Caco-2 (cell line): ENCODE measurements around the gene HASPIN. TPM values are rescaled to one million over a fixed set of nuclear protein-coding genes. Genes with fewer than 3 reads are reported as not detected.

Experiments used
- BruUV-seq: library from RNA; stranded (reverse); fragments of 400-500 nt; replicated peaks from 2 replicates; lab custom pipeline; 2021; lab: Mats Ljungman, UMichigan
- CTCF ChIA-PET: fragments of 300-600 bp; sonication (Branson Sonifier 250); formaldehyde crosslinking; loops from one replicate; lab custom pipeline; 2022; ENCODE audit warnings: antibody characterized with exemption; lab: Charles Lee
- POLR2A ChIA-PET: fragments of 300-600 bp; sonication (Branson Sonifier 250); formaldehyde crosslinking; loops from one replicate; lab custom pipeline; 2022; ENCODE audit warnings: antibody characterized with exemption; lab: Charles Lee
- DNase-seq, 2 experiments: peaks; one replicate each; pipeline versions ENCODE4 v3.0.0 to v3.0.0-alpha.2; 2020 to 2022
- H3K27me3 ChIP-seq: replicated peaks from 2 replicates; pipeline ENCODE4 v1.6.0; 2011; ENCODE audit warnings: low read length; ENCODE audit not compliant: control insufficient read depth, insufficient read depth
- H3K36me3 ChIP-seq: 2 replicates; pipeline ENCODE4 v1.5.1; 2011; ENCODE audit warnings: low read length; ENCODE audit not compliant: control insufficient read depth, insufficient read depth
- H3K4me1 ChIP-seq: fragments of 250-450 bp; sonication (Bioruptor Pico); 2 replicates; pipeline ENCODE4 v1.5.1; 2020; ENCODE audit warnings: mild to moderate bottlenecking
- H3K4me3 ChIP-seq: 2 replicates; pipeline ENCODE4 v1.5.1; 2011; ENCODE audit warnings: low read depth, mild to moderate bottlenecking, control low read depth, low read length
- H3K9me3 ChIP-seq: fragments of 250-450 bp; sonication (Bioruptor Pico); 2 replicates; pipeline ENCODE4 v1.5.1; 2020; ENCODE audit warnings: mild to moderate bottlenecking, moderate library complexity
- H3K27ac Mint-ChIP-seq: one replicate; pipeline ENCODE4 v1.8.0; 2022; ENCODE audit warnings: mixed read lengths; ENCODE audit not compliant: unreplicated experiment
- H3K27me3 Mint-ChIP-seq: one replicate; pipeline ENCODE4 v1.8.0; 2022; ENCODE audit warnings: mixed read lengths; ENCODE audit not compliant: insufficient read depth, unreplicated experiment
- H3K36me3 Mint-ChIP-seq: one replicate; pipeline ENCODE4 v1.8.0; 2022; ENCODE audit warnings: mild to moderate bottlenecking, mixed read lengths; ENCODE audit not compliant: insufficient read depth, unreplicated experiment
- H3K4me1 Mint-ChIP-seq: one replicate; pipeline ENCODE4 v1.8.0; 2022; ENCODE audit warnings: low read depth, mixed read lengths; ENCODE audit not compliant: unreplicated experiment
- H3K4me3 Mint-ChIP-seq: one replicate; pipeline ENCODE4 v1.8.0; 2022; ENCODE audit warnings: mild to moderate bottlenecking, moderate library complexity, mixed read lengths; ENCODE audit not compliant: unreplicated experiment
- H3K9me3 Mint-ChIP-seq: one replicate; pipeline ENCODE4 v1.8.0; 2022; ENCODE audit warnings: mixed read lengths; ENCODE audit not compliant: unreplicated experiment
- intact Hi-C: fragments of 100-400 bp; cut with micrococcal nuclease; formaldehyde crosslinking; loops from one replicate; pipeline ENCODE4 v1.10.0; 2022; ENCODE audit not compliant: unreplicated experiment
- total RNA-seq: library from RNA; stranded (reverse); gene quantifications from 2 replicates; pipeline ENCODE4 v1.2.3, GENCODE V29; 2022
- TF ChIP-seq, protein P1 (sequence below), 2 experiments: fragments of 200-600 bp in 1 of 2; IDR thresholded peaks; 1 replicate in 1 of 2; 2 replicates in 1 of 2; pipeline versions ENCODE4 v1.5.1 to v1.8.0; 2011 to 2022; ENCODE audit warnings: antibody characterized with exemption in 1 of 2, control low read depth in 1 of 2, inconsistent platforms in 1 of 2, low read depth in 1 of 2, low read length in 1 of 2, mild to moderate bottlenecking in 1 of 2, moderate library complexity in 1 of 2; ENCODE audit not compliant: insufficient read depth in 1 of 2, severe bottlenecking in 1 of 2, unreplicated experiment in 1 of 2

The HASPIN gene
- total RNA-seq, 1 experiment from 2014 or later, result 9.5 TPM

DNA sequence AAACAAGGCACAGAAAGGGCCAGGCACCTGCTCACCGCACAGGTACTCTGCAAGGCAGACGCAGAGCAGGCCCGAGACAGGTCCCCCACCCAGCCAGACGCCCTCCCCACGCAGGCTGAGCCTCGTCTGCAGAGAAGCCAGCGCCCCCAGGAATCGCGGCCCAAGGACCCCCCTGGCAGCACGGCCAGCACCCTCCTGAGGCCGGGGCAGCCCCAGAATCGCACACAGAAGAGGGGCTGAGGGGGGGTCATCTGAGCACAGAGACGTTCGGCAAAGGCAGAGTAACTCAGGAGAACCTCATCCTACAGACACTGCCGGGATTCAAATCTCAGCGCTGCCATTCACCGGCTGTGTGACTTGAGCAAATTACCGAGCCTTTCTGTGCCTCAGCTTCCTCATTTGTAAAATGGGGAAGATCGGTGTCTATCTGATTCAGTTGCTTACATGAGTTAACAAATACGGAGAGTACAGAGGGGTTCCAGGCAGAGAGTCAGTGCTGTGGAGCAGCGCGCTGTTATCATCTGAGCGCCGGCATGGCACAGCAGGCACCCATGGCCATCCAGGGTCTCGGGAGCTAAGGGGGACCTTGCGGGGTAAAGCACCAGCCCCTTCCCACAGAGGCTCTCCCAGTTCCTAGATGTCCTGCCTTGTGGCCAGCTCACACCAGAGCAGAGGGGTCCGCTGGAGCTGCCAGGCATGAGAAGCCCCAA is 44.7 kb upstream of the HASPIN start:
- H3K27ac Mint-ChIP-seq, result no peak overlapping the region
- H3K4me1 ChIP-seq, result no peaks in the 10 kb centered on the region
- TF ChIP-seq, protein P1, sequence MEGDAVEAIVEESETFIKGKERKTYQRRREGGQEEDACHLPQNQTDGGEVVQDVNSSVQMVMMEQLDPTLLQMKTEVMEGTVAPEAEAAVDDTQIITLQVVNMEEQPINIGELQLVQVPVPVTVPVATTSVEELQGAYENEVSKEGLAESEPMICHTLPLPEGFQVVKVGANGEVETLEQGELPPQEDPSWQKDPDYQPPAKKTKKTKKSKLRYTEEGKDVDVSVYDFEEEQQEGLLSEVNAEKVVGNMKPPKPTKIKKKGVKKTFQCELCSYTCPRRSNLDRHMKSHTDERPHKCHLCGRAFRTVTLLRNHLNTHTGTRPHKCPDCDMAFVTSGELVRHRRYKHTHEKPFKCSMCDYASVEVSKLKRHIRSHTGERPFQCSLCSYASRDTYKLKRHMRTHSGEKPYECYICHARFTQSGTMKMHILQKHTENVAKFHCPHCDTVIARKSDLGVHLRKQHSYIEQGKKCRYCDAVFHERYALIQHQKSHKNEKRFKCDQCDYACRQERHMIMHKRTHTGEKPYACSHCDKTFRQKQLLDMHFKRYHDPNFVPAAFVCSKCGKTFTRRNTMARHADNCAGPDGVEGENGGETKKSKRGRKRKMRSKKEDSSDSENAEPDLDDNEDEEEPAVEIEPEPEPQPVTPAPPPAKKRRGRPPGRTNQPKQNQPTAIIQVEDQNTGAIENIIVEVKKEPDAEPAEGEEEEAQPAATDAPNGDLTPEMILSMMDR (IDR thresholded peaks at IDR 0.05; ENCODE audit: insufficient read depth in 1 of 2, low read depth in 1 of 2, low read length in 1 of 2, severe bottlenecking in 1 of 2, unreplicated experiment in 1 of 2), result no peak
- intact Hi-C loops, result no loop called here
- no peaks in the 10 kb centered on the region for H3K36me3 Mint-ChIP-seq
- H3K4me1 Mint-ChIP-seq, result no peaks in the 10 kb centered on the region
- BruUV-seq, result no TSS peak
- DNase-seq, result no peak
- no peaks in the 10 kb centered on the region for H3K27me3 Mint-ChIP-seq
- no peaks in the 10 kb centered on the region for H3K36me3 ChIP-seq
- CTCF ChIA-PET, result no interaction called here
- H3K4me3 ChIP-seq, result no peak overlapping the region
- no peaks in the 10 kb centered on the region for H3K9me3 ChIP-seq
- no peak overlapping the region for H3K4me3 Mint-ChIP-seq
- no peaks in the 10 kb centered on the region for H3K27me3 ChIP-seq
- POLR2A ChIA-PET, result no interaction called here
- H3K9me3 Mint-ChIP-seq, result no peaks in the 10 kb centered on the region

DNA sequence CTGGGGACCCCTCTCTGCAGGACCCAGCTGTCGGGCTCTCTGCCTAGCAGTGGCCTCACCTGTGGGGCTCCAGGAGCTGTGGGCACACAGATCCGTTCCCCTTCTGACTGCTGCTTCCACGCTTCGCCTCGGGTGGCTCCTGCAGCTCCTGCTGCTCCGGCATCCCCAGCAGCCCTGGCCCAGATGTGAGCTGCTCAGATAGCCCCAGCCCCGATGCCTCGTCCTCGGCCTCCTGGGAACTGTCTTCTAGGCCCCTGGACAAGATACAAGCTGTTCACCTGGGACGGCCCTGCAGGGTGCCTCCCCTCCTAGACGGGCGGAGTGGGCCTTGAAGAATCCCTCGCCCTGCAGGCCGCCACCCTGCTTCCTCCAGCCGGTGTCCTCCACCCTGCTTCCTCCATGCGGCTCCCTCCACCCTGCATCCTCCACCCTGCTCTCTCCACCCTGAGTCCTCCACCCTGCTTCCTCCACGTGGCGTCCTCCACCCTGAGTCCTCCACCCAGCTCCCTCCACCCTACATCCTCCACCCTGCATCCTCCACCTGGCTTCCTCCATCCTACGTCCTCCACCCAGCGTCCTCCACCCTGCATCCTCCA is 44.1 kb upstream of the HASPIN start:
- TF ChIP-seq, protein P1 (IDR thresholded peaks at IDR 0.05; ENCODE audit: insufficient read depth in 1 of 2, low read depth in 1 of 2, low read length in 1 of 2, severe bottlenecking in 1 of 2, unreplicated experiment in 1 of 2), result no peak
- H3K4me3 Mint-ChIP-seq, result no peak overlapping the region
- no peaks in the 10 kb centered on the region for H3K36me3 ChIP-seq
- CTCF ChIA-PET, result no interaction called here
- no peaks in the 10 kb centered on the region for H3K36me3 Mint-ChIP-seq
- no peaks in the 10 kb centered on the region for H3K27me3 Mint-ChIP-seq
- BruUV-seq, result no TSS peak
- H3K27me3 ChIP-seq, result no peaks in the 10 kb centered on the region
- DNase-seq, result no peak
- H3K27ac Mint-ChIP-seq, result no peak overlapping the region
- no peaks in the 10 kb centered on the region for H3K4me1 Mint-ChIP-seq
- POLR2A ChIA-PET, result no interaction called here
- intact Hi-C loops, result no loop called here
- H3K4me1 ChIP-seq, result no peaks in the 10 kb centered on the region
- no peak overlapping the region for H3K4me3 ChIP-seq
- H3K9me3 Mint-ChIP-seq, result no peaks in the 10 kb centered on the region
- H3K9me3 ChIP-seq, result no peaks in the 10 kb centered on the region

DNA sequence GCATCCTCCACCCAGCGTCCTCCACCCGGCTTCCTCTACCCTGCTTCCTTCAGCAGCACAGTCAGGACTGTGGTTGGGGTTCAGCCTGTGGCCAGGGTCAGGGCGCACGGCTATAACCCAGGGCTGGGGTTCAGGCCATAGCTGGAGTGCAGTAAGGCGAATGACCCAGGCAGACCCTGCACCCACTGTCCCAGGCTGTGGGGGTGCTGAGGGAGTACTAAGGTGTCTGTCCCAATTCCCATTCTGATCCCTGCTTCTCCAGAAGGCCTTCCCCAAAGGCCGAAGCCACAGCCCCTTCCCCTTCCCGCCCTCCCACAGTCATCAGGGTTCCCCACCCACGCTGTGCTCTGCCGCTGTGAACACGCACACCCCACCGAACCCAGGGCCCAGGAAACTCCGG is 42.6 kb upstream of the HASPIN start:
- H3K4me1 Mint-ChIP-seq, result no peaks in the 10 kb centered on the region
- POLR2A ChIA-PET, result no interaction called here
- CTCF ChIA-PET, result no interaction called here
- no TSS peak for BruUV-seq
- DNase-seq, result no peak
- no peak overlapping the region for H3K4me3 Mint-ChIP-seq
- intact Hi-C loops, result no loop called here
- no peaks in the 10 kb centered on the region for H3K27me3 Mint-ChIP-seq
- Histone ChIP-seq H3K36me3 (no peaks in the 10 kb centered on the region), H3K9me3 (no peaks in the 10 kb centered on the region), H3K27me3 (no peaks in the 10 kb centered on the region), H3K4me3 (no peak overlapping the region), H3K4me1 (no peaks in the 10 kb centered on the region)
- H3K9me3 Mint-ChIP-seq, result no peaks in the 10 kb centered on the region
- no peaks in the 10 kb centered on the region for H3K36me3 Mint-ChIP-seq
- H3K27ac Mint-ChIP-seq, result no peak overlapping the region
- TF ChIP-seq, protein P1 (IDR thresholded peaks at IDR 0.05; ENCODE audit: insufficient read depth in 1 of 2, low read depth in 1 of 2, low read length in 1 of 2, severe bottlenecking in 1 of 2, unreplicated experiment in 1 of 2), result no peak
